Lung (tissue), 12 donors: ENCODE measurements around the gene UNC5C. TPM values are rescaled to one million over a fixed set of nuclear protein-coding genes. Genes with fewer than 3 reads are reported as not detected.

Experiments
- ATAC-seq: fragments of 200-7000 bp; cut with Tn5 transposase; one replicate; pipeline ENCODE4 v1.9.1; 2020; ENCODE audit warnings: moderate number of reproducible peaks; ENCODE audit not compliant: insufficient read depth, low FRiP score
- DNase-seq, 3 donors: peaks; one replicate each; pipeline ENCODE4 v3.0.0-alpha.2; 2013 to 2017
- H3K27ac ChIP-seq, 2 donors: one replicate each; pipeline ENCODE4 v1.5.1; 2013; ENCODE audit warnings: mild to moderate bottlenecking in 2 of 2, moderate library complexity in 2 of 2, control low read depth in 1 of 2, inconsistent platforms in 1 of 2, low read depth in 1 of 2, low read length in 1 of 2
- H3K27me3 ChIP-seq, 3 donors: one replicate each; pipeline ENCODE4 v1.5.1; 2013; ENCODE audit warnings: low read length in 2 of 3; ENCODE audit not compliant: control insufficient read depth in 3 of 3, insufficient read depth in 3 of 3
- H3K36me3 ChIP-seq, 4 donors: one replicate each; pipeline ENCODE4 v1.5.1; 2013; ENCODE audit warnings: low read length in 4 of 4, mild to moderate bottlenecking in 1 of 4, moderate library complexity in 1 of 4; ENCODE audit not compliant: control insufficient read depth in 4 of 4, insufficient read depth in 4 of 4
- H3K4me1 ChIP-seq, 5 donors: one replicate each; pipeline ENCODE4 v1.5.1; 2013; ENCODE audit warnings: low read length in 5 of 5, mild to moderate bottlenecking in 2 of 5, moderate library complexity in 1 of 5; ENCODE audit not compliant: control insufficient read depth in 5 of 5, insufficient read depth in 5 of 5
- H3K4me3 ChIP-seq: one replicate; pipeline ENCODE4 v1.5.1; 2013; ENCODE audit warnings: mild to moderate bottlenecking, control low read depth, moderate library complexity
- H3K9ac ChIP-seq, 2 donors: one replicate each; pipeline ENCODE4 v1.5.1; 2013; ENCODE audit warnings: low read length in 2 of 2, control low read depth in 1 of 2; ENCODE audit not compliant: insufficient read depth in 1 of 2
- H3K9me3 ChIP-seq, 4 donors: one replicate each; pipeline ENCODE4 v1.5.1; 2013; ENCODE audit warnings: low read length in 3 of 4, mild to moderate bottlenecking in 1 of 4, moderate library complexity in 1 of 4; ENCODE audit not compliant: control insufficient read depth in 4 of 4, insufficient read depth in 3 of 4
- WGBS, 2 donors: extraction: QIAGEN DNeasy Blood & Tissue Kit; methylation state at CpG; one replicate each; pipeline ENCODE4 v1.1.7; 2013; 5-methylcytosine and 5-hydroxymethylcytosine counted together
- polyA plus RNA-seq, 2 donors: library from polyadenylated mRNA; stranded (reverse); fragments of 200-250 nt; gene quantifications; one replicate each; pipeline ENCODE4 v1.2.1, GENCODE V29; 2013
- total RNA-seq, 2 donors: library from RNA; depleted of rRNA in 1 of 2; stranded (reverse); fragments of >200 nt in 1 of 2; gene quantifications; one replicate each; pipeline ENCODE4 v1.2.1, GENCODE V29; 2014 to 2021
- TF ChIP-seq, protein P1 (sequence below): IDR thresholded peaks from 2 replicates; pipeline ENCODE4 v1.5.1; 2012; ENCODE audit warnings: mild to moderate bottlenecking; ENCODE audit errors: control extremely low read depth, extremely low read depth
- donor health status: control.
- donor health status: control.
- donor health status: Bipolar disorder and iron deficiency.
- donor health status: healthy.
- donor health status: DM: yes; HTN: yes; CAD: no.

The UNC5C gene
- total and polyA plus RNA-seq, 4 donors = 0.55 to 27.9 (median 3.8) TPM

DNA sequence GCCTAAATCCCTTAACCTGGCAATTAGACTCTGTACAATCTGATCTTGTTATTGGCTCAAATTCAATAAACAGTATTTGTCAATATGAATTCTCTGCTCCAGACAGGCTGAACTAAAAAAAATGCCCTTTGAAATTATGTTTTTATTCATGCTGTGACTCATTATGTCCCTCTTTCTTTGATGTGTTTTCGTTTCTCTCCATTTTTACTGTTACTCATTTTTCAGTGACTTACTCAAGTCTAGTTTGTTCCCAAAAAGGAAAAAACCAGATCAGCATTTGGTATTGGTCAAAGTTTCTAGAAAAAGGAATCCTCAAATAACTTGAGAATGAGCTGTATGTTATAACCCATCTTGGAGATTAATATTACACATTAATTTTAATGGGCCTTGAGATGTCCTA lies 40.4 kb downstream of the UNC5C start:
- no peak for DNase-seq
- Histone ChIP-seq H3K9ac (no peak overlapping the region), H3K27me3 (no peaks in the 10 kb centered on the region), H3K4me1 (peaks cover 0 to 13% (median 0%) of the 10 kb centered on the region in 5 donors), H3K9me3 (no peaks in the 10 kb centered on the region), H3K36me3 (peaks cover 0 to 3% (median 0%) of the 10 kb centered on the region in 4 donors), H3K4me3 (no peak overlapping the region), H3K27ac (no peak overlapping the region)
- 52 to 74% methylated on average over 1 of the region's 1 CpG for WGBS, 2 donors
- TF ChIP-seq, protein P1, sequence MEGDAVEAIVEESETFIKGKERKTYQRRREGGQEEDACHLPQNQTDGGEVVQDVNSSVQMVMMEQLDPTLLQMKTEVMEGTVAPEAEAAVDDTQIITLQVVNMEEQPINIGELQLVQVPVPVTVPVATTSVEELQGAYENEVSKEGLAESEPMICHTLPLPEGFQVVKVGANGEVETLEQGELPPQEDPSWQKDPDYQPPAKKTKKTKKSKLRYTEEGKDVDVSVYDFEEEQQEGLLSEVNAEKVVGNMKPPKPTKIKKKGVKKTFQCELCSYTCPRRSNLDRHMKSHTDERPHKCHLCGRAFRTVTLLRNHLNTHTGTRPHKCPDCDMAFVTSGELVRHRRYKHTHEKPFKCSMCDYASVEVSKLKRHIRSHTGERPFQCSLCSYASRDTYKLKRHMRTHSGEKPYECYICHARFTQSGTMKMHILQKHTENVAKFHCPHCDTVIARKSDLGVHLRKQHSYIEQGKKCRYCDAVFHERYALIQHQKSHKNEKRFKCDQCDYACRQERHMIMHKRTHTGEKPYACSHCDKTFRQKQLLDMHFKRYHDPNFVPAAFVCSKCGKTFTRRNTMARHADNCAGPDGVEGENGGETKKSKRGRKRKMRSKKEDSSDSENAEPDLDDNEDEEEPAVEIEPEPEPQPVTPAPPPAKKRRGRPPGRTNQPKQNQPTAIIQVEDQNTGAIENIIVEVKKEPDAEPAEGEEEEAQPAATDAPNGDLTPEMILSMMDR = no peak
- ATAC-seq = no peak

DNA sequence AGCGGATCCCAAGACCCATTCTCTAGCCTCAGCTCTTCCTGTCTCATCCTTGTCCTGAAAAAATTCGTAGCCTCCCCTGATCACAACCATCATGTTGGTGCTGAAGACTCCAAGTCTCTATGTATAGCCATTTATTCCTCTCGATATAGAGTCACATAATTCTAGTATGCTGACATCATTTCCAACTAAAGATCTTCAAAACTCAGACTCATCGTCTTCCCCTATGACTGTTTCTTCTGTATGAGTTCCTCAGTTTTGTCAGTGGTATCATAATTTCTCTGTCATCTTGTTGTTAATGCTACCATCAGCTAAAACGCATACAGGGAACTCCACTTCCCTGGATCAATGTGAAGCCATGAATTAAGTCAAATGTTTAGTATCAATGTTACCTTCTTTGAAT lies 41.2 kb downstream of the UNC5C start:
- WGBS, 2 donors = 79 to 86% methylated on average over 5 of the region's 5 CpGs
- no peak for ATAC-seq
- H3K9me3 ChIP-seq = no peaks in the 10 kb centered on the region
- peaks cover 0 to 13% (median 0%) of the 10 kb centered on the region in 5 donors for H3K4me1 ChIP-seq
- peaks cover 0 to 3% (median 0%) of the 10 kb centered on the region in 4 donors for H3K36me3 ChIP-seq
- no peak overlapping the region for H3K9ac ChIP-seq
- TF ChIP-seq, protein P1 = no peak
- H3K27me3 ChIP-seq = no peaks in the 10 kb centered on the region
- no peak overlapping the region for H3K27ac ChIP-seq
- H3K4me3 ChIP-seq = no peak overlapping the region
- DNase-seq = no peak

DNA sequence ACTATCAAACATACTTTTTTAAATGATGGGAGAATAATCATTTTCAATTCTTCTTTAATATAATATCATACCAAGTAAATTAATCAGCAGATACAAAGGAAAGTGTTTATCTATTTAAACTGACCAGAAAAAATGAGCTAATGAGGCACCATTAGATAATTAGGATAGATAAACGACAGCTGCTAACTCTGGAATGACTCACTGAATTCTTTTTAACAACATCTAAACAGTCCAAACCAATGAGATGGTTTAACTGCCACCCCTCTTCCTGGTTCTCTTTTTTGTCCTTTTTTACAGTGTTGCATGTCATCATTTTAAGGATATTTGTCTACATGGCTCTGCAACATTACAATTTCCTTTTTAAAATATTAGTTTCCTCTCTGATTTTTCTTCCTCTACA lies 41.6 kb downstream of the UNC5C start:
- Histone ChIP-seq H3K4me3 (no peak overlapping the region), H3K9me3 (no peaks in the 10 kb centered on the region), H3K36me3 (peaks cover 0 to 3% (median 0%) of the 10 kb centered on the region in 4 donors), H3K27me3 (no peaks in the 10 kb centered on the region), H3K9ac (no peak overlapping the region), H3K27ac (no peak overlapping the region), H3K4me1 (peaks cover 0 to 10% (median 0%) of the 10 kb centered on the region in 5 donors)
- DNase-seq (no peak), ATAC-seq (no peak)
- WGBS, 2 donors = 58 to 80% methylated on average over 1 of the region's 1 CpG
- TF ChIP-seq, protein P1 = no peak

DNA sequence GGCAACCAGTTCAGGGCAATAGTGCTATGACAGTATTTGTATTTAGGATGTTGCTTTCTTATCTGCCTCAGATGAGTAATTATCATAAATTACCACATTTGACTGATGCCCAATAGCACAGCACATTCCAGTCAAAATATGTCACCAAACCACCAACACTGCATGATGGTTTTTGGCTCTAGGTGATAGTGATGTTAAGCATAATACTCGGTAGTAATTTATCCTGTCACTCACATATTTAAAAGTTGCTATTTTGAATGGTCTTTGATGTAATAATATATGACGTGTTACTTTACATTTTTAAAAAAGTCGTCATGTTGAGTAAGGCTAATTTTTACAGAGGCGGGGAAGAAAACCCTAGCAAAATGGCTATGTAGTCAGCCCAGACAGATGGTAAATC lies 42.5 kb downstream of the UNC5C start:
- no peak overlapping the region for H3K27ac ChIP-seq
- peaks cover 0 to 5% (median 0%) of the 10 kb centered on the region in 5 donors for H3K4me1 ChIP-seq
- ATAC-seq = peak; percentile 8
- H3K4me3 ChIP-seq = no peak overlapping the region
- H3K9me3 ChIP-seq = no peaks in the 10 kb centered on the region
- H3K9ac ChIP-seq = no peak overlapping the region
- 67 to 87% methylated on average over 4 of the region's 4 CpGs for WGBS, 2 donors
- TF ChIP-seq, protein P1 = no peak
- H3K36me3 ChIP-seq = peaks cover 0 to under 1% (median 0%) of the 10 kb centered on the region in 4 donors
- no peak for DNase-seq
- H3K27me3 ChIP-seq = no peaks in the 10 kb centered on the region
